Stomach (tissue), 4 donors: ENCODE measurements around the gene TEX36.
"Not testable (repeated sequence)": the region's sequence is repeated elsewhere in the genome, so short reads cannot be mapped to it uniquely, and the experiment has no call there.

Experiments
- EP300 ChIP-seq: sonication (generic); formaldehyde crosslinking; IDR thresholded peaks from one replicate; pipeline ENCODE4 v1.6.1; 2017; ENCODE audit warnings: antibody characterized with exemption
- POLR2A ChIP-seq, 4 donors: fragments of 450-650 bp; IDR thresholded peaks; one replicate each; pipeline ENCODE4 v1.6.1; 2016; ENCODE audit warnings: antibody characterized with exemption in 4 of 4, control low read depth in 2 of 4, mild to moderate bottlenecking in 1 of 4, moderate library complexity in 1 of 4
- POLR2AphosphoS5 ChIP-seq, 3 donors: sonication (generic); formaldehyde crosslinking; IDR thresholded peaks; one replicate each; pipeline ENCODE4 v1.6.1; 2016; ENCODE audit warnings: antibody characterized with exemption in 3 of 3
- TF ChIP-seq, protein P1 (sequence below), 7 experiments: fragments of 450-650 bp in 4 of 7; fragments of 200-600 bp in 3 of 7; sonication (generic) in 3 of 7; IDR thresholded peaks; one replicate each; pipeline ENCODE4 v1.5.1; 2016 to 2019; ENCODE audit warnings: antibody characterized with exemption in 7 of 7, control low read depth in 2 of 7, mild to moderate bottlenecking in 1 of 7

DNA sequence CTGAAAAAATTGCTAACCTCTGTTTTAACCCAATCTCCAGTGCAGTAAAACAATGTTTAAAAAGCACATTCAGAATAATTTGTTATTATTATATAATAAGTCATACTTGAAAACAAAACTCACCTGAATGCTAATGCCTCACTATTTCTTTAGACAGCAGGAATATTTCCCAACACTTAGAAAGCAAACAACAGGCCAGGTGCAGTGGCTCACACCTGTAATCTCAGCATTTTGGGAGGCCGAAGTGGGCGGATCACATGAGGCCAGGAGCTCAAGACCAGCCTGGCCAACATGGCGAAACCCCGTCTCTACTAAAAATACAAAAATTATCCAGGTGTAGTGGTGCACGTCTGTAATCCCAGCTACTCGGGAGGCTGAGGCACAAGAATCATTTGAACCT, 13.9 kb upstream of the TEX36 start:
- TF ChIP-seq, protein P1, sequence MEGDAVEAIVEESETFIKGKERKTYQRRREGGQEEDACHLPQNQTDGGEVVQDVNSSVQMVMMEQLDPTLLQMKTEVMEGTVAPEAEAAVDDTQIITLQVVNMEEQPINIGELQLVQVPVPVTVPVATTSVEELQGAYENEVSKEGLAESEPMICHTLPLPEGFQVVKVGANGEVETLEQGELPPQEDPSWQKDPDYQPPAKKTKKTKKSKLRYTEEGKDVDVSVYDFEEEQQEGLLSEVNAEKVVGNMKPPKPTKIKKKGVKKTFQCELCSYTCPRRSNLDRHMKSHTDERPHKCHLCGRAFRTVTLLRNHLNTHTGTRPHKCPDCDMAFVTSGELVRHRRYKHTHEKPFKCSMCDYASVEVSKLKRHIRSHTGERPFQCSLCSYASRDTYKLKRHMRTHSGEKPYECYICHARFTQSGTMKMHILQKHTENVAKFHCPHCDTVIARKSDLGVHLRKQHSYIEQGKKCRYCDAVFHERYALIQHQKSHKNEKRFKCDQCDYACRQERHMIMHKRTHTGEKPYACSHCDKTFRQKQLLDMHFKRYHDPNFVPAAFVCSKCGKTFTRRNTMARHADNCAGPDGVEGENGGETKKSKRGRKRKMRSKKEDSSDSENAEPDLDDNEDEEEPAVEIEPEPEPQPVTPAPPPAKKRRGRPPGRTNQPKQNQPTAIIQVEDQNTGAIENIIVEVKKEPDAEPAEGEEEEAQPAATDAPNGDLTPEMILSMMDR (IDR thresholded peaks at IDR 0.05), result not testable (repeated sequence)
- not testable (repeated sequence) for TF ChIP-seq POLR2A (IDR thresholded peaks at IDR 0.05); POLR2AphosphoS5 (IDR thresholded peaks at IDR 0.05); EP300
